GM23248 (cell line): ENCODE measurements around the gene SCN3B. TPM values are rescaled to one million over a fixed set of nuclear protein-coding genes. Genes with fewer than 3 reads are reported as not detected.

Source experiments
- DNase-seq: peaks from one replicate; pipeline ENCODE4 v3.0.0-alpha.2; 2015
- H2AFZ ChIP-seq: fragments of 200-600 bp; sonication (generic); 2 replicates; pipeline ENCODE4 v1.6.1; 2016; ENCODE audit warnings: antibody characterized with exemption
- H3F3A ChIP-seq: fragments of 200-600 bp; sonication (generic); 2 replicates; pipeline ENCODE4 v1.6.1; 2016; ENCODE audit warnings: mild to moderate bottlenecking, antibody characterized with exemption, mixed run types; ENCODE audit not compliant: insufficient read depth
- H3K27ac ChIP-seq: fragments of 200-600 bp; sonication (generic); 2 replicates; pipeline ENCODE4 v1.5.1; 2016; ENCODE audit warnings: mild to moderate bottlenecking
- H3K27me3 ChIP-seq: fragments of 200-600 bp; sonication (generic); replicated peaks from 2 replicates; pipeline ENCODE4 v1.6.1; 2016; ENCODE audit warnings: mild to moderate bottlenecking; ENCODE audit not compliant: insufficient read depth
- H3K36me3 ChIP-seq: fragments of 200-600 bp; sonication (generic); 2 replicates; pipeline ENCODE4 v1.6.1; 2016; ENCODE audit warnings: low read depth, mild to moderate bottlenecking
- H3K4me1 ChIP-seq: fragments of 200-600 bp; sonication (generic); 2 replicates; pipeline ENCODE4 v1.6.1; 2016; ENCODE audit warnings: mild to moderate bottlenecking; ENCODE audit not compliant: insufficient read depth
- H3K4me2 ChIP-seq: fragments of 200-600 bp; sonication (generic); one replicate; pipeline ENCODE4 v1.6.1; 2016; ENCODE audit warnings: mild to moderate bottlenecking; ENCODE audit not compliant: unreplicated experiment
- H3K4me3 ChIP-seq: fragments of 200-600 bp; sonication (generic); 2 replicates; pipeline ENCODE4 v1.5.1; 2016; ENCODE audit warnings: mild to moderate bottlenecking
- H3K79me2 ChIP-seq: fragments of 200-600 bp; sonication (generic); 2 replicates; pipeline ENCODE4 v1.6.1; 2016; ENCODE audit warnings: mild to moderate bottlenecking; ENCODE audit not compliant: insufficient read depth
- H3K9ac ChIP-seq: fragments of 200-600 bp; sonication (generic); 2 replicates; pipeline ENCODE4 v1.6.1; 2016; ENCODE audit warnings: mild to moderate bottlenecking
- H3K9me2 ChIP-seq: fragments of 200-600 bp; sonication (generic); 2 replicates; pipeline ENCODE4 v1.6.1; 2016; ENCODE audit warnings: mixed run types, mild to moderate bottlenecking, moderate library complexity; ENCODE audit not compliant: insufficient read depth
- H3K9me3 ChIP-seq: fragments of 200-600 bp; sonication (generic); one replicate; pipeline ENCODE4 v1.6.1; 2017; ENCODE audit warnings: low read depth
- H4K20me1 ChIP-seq: fragments of 200-600 bp; sonication (generic); 2 replicates; pipeline ENCODE4 v1.6.0; 2016; ENCODE audit not compliant: insufficient read depth
- EZH2 ChIP-seq: fragments of 200-600 bp; sonication (generic); IDR thresholded peaks from 2 replicates; pipeline ENCODE4 v1.6.1; 2018; ENCODE audit warnings: antibody characterized with exemption, mild to moderate bottlenecking; ENCODE audit not compliant: insufficient read depth, poor library complexity, severe bottlenecking
- EZH2phosphoT487 ChIP-seq: fragments of 200-600 bp; sonication (generic); IDR thresholded peaks from 2 replicates; pipeline ENCODE4 v1.6.1; 2018; ENCODE audit warnings: antibody characterized with exemption, moderate library complexity, mild to moderate bottlenecking, low read depth; ENCODE audit not compliant: insufficient read depth
- WGBS, 2 experiments: methylation state at CpG; one replicate each; pipeline ENCODE4 v1.1.6; 2015 to 2017; ENCODE audit warnings: low lambda C conversion rate in 2 of 2, low coverage in 1 of 2; ENCODE audit errors: missing lambda C conversion rate in 2 of 2; 5-methylcytosine and 5-hydroxymethylcytosine counted together
- in situ Hi-C: fragments of 300-500 bp; cut with MboI; formaldehyde crosslinking; loops from 2 replicates; pipeline ENCODE4 v1.15.0; 2020
- polyA plus RNA-seq: library from polyadenylated mRNA; unstranded; fragments of >200 nt; fragmentation: Nextera tagmentation; extraction: Ambion mirVana; gene quantifications from 2 replicates; pipeline ENCODE4 v1.2.1, GENCODE V29; 2016
- total RNA-seq: library from RNA; depleted of rRNA; stranded (reverse); fragments of >200 nt; shearing (Covaris generic); gene quantifications from 2 replicates; pipeline ENCODE4 v1.2.3, GENCODE V29; 2014

SCN3B gene
- total and polyA plus RNA-seq, 2 experiments from 2014 or later, result 0.33 TPM; not detected in 1

DNA sequence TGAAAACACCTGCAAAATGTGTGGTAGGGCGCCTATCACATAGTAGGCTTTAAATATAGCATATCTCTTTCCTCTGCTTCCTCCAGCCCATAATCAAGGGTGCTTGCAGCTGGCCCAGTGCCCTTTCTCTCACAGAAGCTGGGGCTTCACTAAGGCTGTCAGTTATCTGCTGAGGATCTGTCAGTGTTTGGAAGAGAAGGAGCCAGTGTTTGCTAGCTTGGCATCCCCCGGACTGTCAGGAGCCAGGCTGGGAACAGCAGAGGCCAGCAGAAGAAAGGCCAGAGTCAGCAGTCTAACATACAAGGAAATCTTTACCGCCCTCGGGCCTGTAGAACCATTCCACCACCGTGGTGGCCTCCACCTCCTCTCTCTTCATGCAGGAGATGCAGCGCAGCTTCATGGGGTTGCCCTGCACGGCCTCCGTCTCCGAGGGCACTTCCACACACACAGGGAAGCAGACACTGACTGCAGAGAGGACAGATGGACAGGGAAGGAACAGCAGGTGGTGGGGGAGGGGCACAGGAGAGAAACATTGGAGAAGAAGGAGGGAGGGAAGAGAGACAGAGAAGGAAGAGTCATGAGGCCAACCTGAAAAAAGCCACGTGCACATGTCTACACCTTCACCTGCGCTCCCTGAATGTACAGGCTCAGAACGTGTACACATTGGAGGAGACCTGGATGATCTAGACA lies 9.0 kb downstream of the SCN3B start:
- Histone ChIP-seq H3F3A (no peaks in the 10 kb centered on the region), H2AFZ (no peak overlapping the region), H4K20me1 (no peaks in the 10 kb centered on the region), H3K4me2 (no peak overlapping the region), H3K27me3 (peaks cover 38% of the 10 kb centered on the region), H3K4me3 (no peak overlapping the region), H3K36me3 (no peaks in the 10 kb centered on the region), H3K9me2 (no peaks in the 10 kb centered on the region), H3K9me3 (no peaks in the 10 kb centered on the region), H3K4me1 (no peaks in the 10 kb centered on the region), H3K27ac (no peak overlapping the region), H3K79me2 (no peaks in the 10 kb centered on the region), H3K9ac (no peak overlapping the region)
- TF ChIP-seq EZH2 (no peak), EZH2phosphoT487 (no peak)
- no peak for DNase-seq
- 52 to 53% methylated on average over 12 of the region's 12 CpGs for WGBS, 2 experiments
- in situ Hi-C loops, result no loop called here

DNA sequence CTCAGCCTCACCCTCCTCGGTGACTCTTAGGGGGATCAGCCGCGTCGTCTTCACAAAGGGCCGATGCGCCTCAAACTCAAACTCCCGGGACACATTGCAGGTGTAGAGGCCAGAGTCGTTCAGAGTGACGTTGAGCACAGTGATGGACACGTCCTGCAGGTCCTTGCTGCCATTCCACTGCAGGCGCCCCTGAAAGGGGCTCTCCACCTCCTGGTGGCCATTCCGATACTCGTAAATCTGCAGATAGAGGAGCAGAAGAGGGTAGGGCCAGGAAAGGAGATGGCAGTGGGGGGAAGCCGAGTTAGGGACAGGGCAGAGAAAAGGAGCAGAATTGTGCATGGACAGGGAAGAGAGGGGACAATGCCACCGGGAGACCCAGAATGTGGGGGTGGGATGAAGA lies 12.0 kb downstream of the SCN3B start:
- Histone ChIP-seq H3K4me3 (no peak overlapping the region), H3K79me2 (no peaks in the 10 kb centered on the region), H3K27ac (no peak overlapping the region), H3F3A (no peaks in the 10 kb centered on the region), H3K9ac (no peak overlapping the region), H3K4me1 (no peaks in the 10 kb centered on the region), H3K36me3 (no peaks in the 10 kb centered on the region), H3K9me2 (no peaks in the 10 kb centered on the region), H2AFZ (no peak overlapping the region), H3K27me3 (peaks cover 40% of the 10 kb centered on the region), H3K9me3 (no peaks in the 10 kb centered on the region), H4K20me1 (no peaks in the 10 kb centered on the region), H3K4me2 (no peak overlapping the region)
- DNase-seq, result no peak
- 73 to 78% methylated on average over 15 of the region's 15 CpGs for WGBS, 2 experiments
- in situ Hi-C loops, result no loop called here
- no peak for TF ChIP-seq EZH2
- TF ChIP-seq EZH2phosphoT487, result no peak

DNA sequence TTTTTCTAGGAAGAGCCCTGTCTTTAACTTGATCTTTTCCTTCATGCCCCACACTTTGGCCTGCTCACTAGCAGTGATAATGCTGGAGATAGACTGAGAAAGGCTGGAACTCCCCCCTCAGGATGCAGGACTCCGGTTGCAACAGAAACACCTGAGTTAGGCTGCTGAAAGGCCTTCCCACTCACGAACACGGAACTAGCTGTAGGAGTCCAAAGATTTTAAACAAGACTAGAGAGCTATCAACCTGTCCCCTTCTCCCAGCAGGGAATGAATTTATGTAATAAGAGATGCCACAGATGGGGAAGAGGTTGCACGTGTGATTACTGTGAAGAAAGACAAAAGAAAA lies 13.0 kb downstream of the SCN3B start:
- H3F3A ChIP-seq, result no peaks in the 10 kb centered on the region
- in situ Hi-C loops, result no loop called here
- no peaks in the 10 kb centered on the region for H4K20me1 ChIP-seq
- no peak overlapping the region for H2AFZ ChIP-seq
- H3K4me1 ChIP-seq, result no peaks in the 10 kb centered on the region
- H3K9ac ChIP-seq, result no peak overlapping the region
- no peaks in the 10 kb centered on the region for H3K9me2 ChIP-seq
- H3K4me3 ChIP-seq, result no peak overlapping the region
- no peak overlapping the region for H3K27ac ChIP-seq
- H3K4me2 ChIP-seq, result no peak overlapping the region
- H3K9me3 ChIP-seq, result no peaks in the 10 kb centered on the region
- 31 to 38% methylated on average over 4 of the region's 4 CpGs for WGBS, 2 experiments
- TF ChIP-seq EZH2 (no peak), EZH2phosphoT487 (no peak)
- no peaks in the 10 kb centered on the region for H3K36me3 ChIP-seq
- H3K27me3 ChIP-seq, result peaks cover 37% of the 10 kb centered on the region
- DNase-seq, result no peak
- no peaks in the 10 kb centered on the region for H3K79me2 ChIP-seq

DNA sequence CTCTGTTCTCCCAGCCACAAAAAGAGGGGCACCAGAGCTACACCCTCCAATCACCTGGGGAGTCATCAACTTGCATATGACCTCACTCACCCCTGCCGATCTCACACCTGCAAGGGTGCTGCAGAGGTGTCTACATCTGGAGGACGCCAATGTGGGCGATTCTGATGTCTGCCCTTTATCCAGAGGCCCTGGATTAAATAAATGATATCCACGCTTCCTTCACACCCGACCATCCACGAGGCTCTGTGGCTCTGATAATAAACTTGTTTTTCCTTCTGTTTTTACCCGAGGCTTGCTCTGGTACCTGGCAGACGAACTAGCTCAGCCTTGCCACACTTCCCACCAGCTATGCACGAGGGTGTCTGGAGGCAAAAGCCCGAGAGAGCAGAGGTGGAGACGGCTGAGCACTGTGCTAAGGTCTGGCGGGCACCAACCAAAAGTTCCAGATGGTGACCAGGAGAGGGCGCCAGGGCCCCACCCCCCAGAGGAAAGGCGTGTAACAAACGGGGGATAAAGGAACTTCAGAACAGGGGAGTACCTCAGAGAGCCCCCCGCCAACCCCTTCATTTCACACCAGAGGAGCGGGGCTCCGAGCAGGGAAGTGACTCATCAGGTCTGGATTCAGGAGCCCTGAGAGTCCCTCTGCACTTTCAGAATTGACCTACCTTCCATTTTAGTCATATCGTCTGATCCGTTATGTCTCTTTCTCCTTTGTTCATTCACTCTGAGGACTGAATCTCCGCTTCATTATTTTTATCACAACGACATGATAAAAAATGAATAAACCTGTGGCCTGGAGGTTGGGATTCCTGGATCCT lies 13.5 kb downstream of the SCN3B start:
- no peaks in the 10 kb centered on the region for H3K36me3 ChIP-seq
- H3K27me3 ChIP-seq, result peaks cover 34% of the 10 kb centered on the region
- no peaks in the 10 kb centered on the region for H3F3A ChIP-seq
- TF ChIP-seq EZH2, result no peak
- no peak for TF ChIP-seq EZH2phosphoT487
- in situ Hi-C loops, result no loop called here
- no peaks in the 10 kb centered on the region for H3K4me1 ChIP-seq
- H4K20me1 ChIP-seq, result no peaks in the 10 kb centered on the region
- no peak overlapping the region for H3K27ac ChIP-seq
- no peak overlapping the region for H3K4me2 ChIP-seq
- peak; percentile 63 for DNase-seq
- WGBS, 2 experiments, result 17 to 18% methylated on average over 22 of the region's 22 CpGs
- no peak overlapping the region for H2AFZ ChIP-seq
- no peaks in the 10 kb centered on the region for H3K79me2 ChIP-seq
- no peak overlapping the region for H3K4me3 ChIP-seq
- H3K9me2 ChIP-seq, result no peaks in the 10 kb centered on the region
- no peaks in the 10 kb centered on the region for H3K9me3 ChIP-seq
- H3K9ac ChIP-seq, result no peak overlapping the region
